Gastrocnemius medialis (tissue), 4 donors: ENCODE results near the gene RDH5.

Experiments used
- CTCF ChIP-seq, 5 experiments: fragments of 450-650 bp in 3 of 5; fragments of 200-600 bp in 2 of 5; sonication (generic) in 2 of 5; IDR thresholded peaks in 4 of 5; conservative IDR thresholded peaks in 1 of 5; 1 replicate in 4 of 5; 2 replicates in 1 of 5; pipeline ENCODE4 v1.5.1; 2016 to 2019; ENCODE audit warnings: antibody characterized with exemption in 5 of 5, mild to moderate bottlenecking in 3 of 5, moderate library complexity in 3 of 5
- POLR2A ChIP-seq, 2 donors: fragments of 450-650 bp; IDR thresholded peaks; one replicate each; pipeline ENCODE4 v1.6.1; 2017; ENCODE audit warnings: antibody characterized with exemption in 2 of 2, mild to moderate bottlenecking in 2 of 2, moderate library complexity in 2 of 2

GRCh38 chr12:55720894-55721444, 776 bp downstream of the RDH5 start:
- peak; percentile 74 to 82 (median 78) for TF ChIP-seq CTCF (IDR thresholded peaks at IDR 0.05 in 4 of 5, conservative IDR thresholded peaks at IDR 0.05 in 1 of 5)
- TF ChIP-seq POLR2A (IDR thresholded peaks at IDR 0.05), result no peak
